Lung (tissue), 12 donors: ENCODE measurements around the gene EPB41. TPM values are rescaled to one million over a fixed set of nuclear protein-coding genes. Genes with fewer than 3 reads are reported as not detected.

ENCODE experiments used
- ATAC-seq: fragments of 200-7000 bp; cut with Tn5 transposase; one replicate; pipeline ENCODE4 v1.9.1; 2020; ENCODE audit warnings: moderate number of reproducible peaks; ENCODE audit not compliant: insufficient read depth, low FRiP score
- DNase-seq, 3 donors: peaks; one replicate each; pipeline ENCODE4 v3.0.0-alpha.2; 2013 to 2017
- H3K27ac ChIP-seq, 2 donors: one replicate each; pipeline ENCODE4 v1.5.1; 2013; ENCODE audit warnings: mild to moderate bottlenecking in 2 of 2, moderate library complexity in 2 of 2, control low read depth in 1 of 2, inconsistent platforms in 1 of 2, low read depth in 1 of 2, low read length in 1 of 2
- H3K27me3 ChIP-seq, 3 donors: one replicate each; pipeline ENCODE4 v1.5.1; 2013; ENCODE audit warnings: low read length in 2 of 3; ENCODE audit not compliant: control insufficient read depth in 3 of 3, insufficient read depth in 3 of 3
- H3K36me3 ChIP-seq, 4 donors: one replicate each; pipeline ENCODE4 v1.5.1; 2013; ENCODE audit warnings: low read length in 4 of 4, mild to moderate bottlenecking in 1 of 4, moderate library complexity in 1 of 4; ENCODE audit not compliant: control insufficient read depth in 4 of 4, insufficient read depth in 4 of 4
- H3K4me1 ChIP-seq, 5 donors: one replicate each; pipeline ENCODE4 v1.5.1; 2013; ENCODE audit warnings: low read length in 5 of 5, mild to moderate bottlenecking in 2 of 5, moderate library complexity in 1 of 5; ENCODE audit not compliant: control insufficient read depth in 5 of 5, insufficient read depth in 5 of 5
- H3K4me3 ChIP-seq: one replicate; pipeline ENCODE4 v1.5.1; 2013; ENCODE audit warnings: mild to moderate bottlenecking, control low read depth, moderate library complexity
- H3K9ac ChIP-seq, 2 donors: one replicate each; pipeline ENCODE4 v1.5.1; 2013; ENCODE audit warnings: low read length in 2 of 2, control low read depth in 1 of 2; ENCODE audit not compliant: insufficient read depth in 1 of 2
- H3K9me3 ChIP-seq, 4 donors: one replicate each; pipeline ENCODE4 v1.5.1; 2013; ENCODE audit warnings: low read length in 3 of 4, mild to moderate bottlenecking in 1 of 4, moderate library complexity in 1 of 4; ENCODE audit not compliant: control insufficient read depth in 4 of 4, insufficient read depth in 3 of 4
- CTCF ChIP-seq: IDR thresholded peaks from 2 replicates; pipeline ENCODE4 v1.5.1; 2012; ENCODE audit warnings: mild to moderate bottlenecking; ENCODE audit errors: control extremely low read depth, extremely low read depth
- WGBS, 2 donors: extraction: QIAGEN DNeasy Blood & Tissue Kit; methylation state at CpG; one replicate each; pipeline ENCODE4 v1.1.7; 2013; 5-methylcytosine and 5-hydroxymethylcytosine counted together
- polyA plus RNA-seq, 2 donors: library from polyadenylated mRNA; stranded (reverse); fragments of 200-250 nt; gene quantifications; one replicate each; pipeline ENCODE4 v1.2.1, GENCODE V29; 2013
- total RNA-seq, 2 donors: library from RNA; depleted of rRNA in 1 of 2; stranded (reverse); fragments of >200 nt in 1 of 2; gene quantifications; one replicate each; pipeline ENCODE4 v1.2.1, GENCODE V29; 2014 to 2021
- donor health status: control.
- donor health status: control.
- donor health status: Bipolar disorder and iron deficiency.
- donor health status: healthy.
- donor health status: DM: yes; HTN: yes; CAD: no.

The EPB41 gene
- total and polyA plus RNA-seq, 4 donors, result 10.4 to 69.0 (median 33.3) TPM

- Histone ChIP-seq H3K36me3 (no peaks in the 10 kb centered on the region), H3K27ac (no peak overlapping the region), H3K9ac (no peak overlapping the region), H3K4me3 (no peak overlapping the region), H3K9me3 (no peaks in the 10 kb centered on the region), H3K27me3 (no peaks in the 10 kb centered on the region), H3K4me1 (peaks cover 0 to 3% (median 0%) of the 10 kb centered on the region in 5 donors)
- ATAC-seq (no peak), DNase-seq (no peak)
- no peak for TF ChIP-seq CTCF
- WGBS, 2 donors, result 95% methylated on average over 8 of the region's 8 CpGs
Measured at GRCh38 chr1:28905921-28906666, 8.3 kb upstream of the EPB41 start.

GRCh38 chr1:28909198-28909597 is 5.2 kb upstream of the EPB41 start:
- 97 to 99% methylated on average over 2 of the region's 2 CpGs for WGBS, 2 donors

GRCh38 chr1:28910379-28911115 is 3.8 kb upstream of the EPB41 start:
- Histone ChIP-seq H3K36me3 (no peaks in the 10 kb centered on the region), H3K4me1 (peaks cover 0 to 11% (median 3%) of the 10 kb centered on the region in 5 donors), H3K9ac (no peak overlapping the region), H3K27me3 (no peaks in the 10 kb centered on the region), H3K27ac (no peak overlapping the region), H3K4me3 (no peak overlapping the region), H3K9me3 (no peaks in the 10 kb centered on the region)
- no peak for ATAC-seq
- 91 to 96% methylated on average over 7 of the region's 7 CpGs for WGBS, 2 donors
- TF ChIP-seq CTCF, result no peak
- DNase-seq, result no peak

More at GRCh38 chr1:28909198-28909597, 5.2 kb upstream of the EPB41 start:
- no peak for ATAC-seq
- Histone ChIP-seq H3K9me3 (no peaks in the 10 kb centered on the region), H3K36me3 (no peaks in the 10 kb centered on the region), H3K4me1 (peaks cover 0 to 7% (median 3%) of the 10 kb centered on the region in 5 donors), H3K4me3 (no peak overlapping the region), H3K27ac (no peak overlapping the region), H3K9ac (no peak overlapping the region), H3K27me3 (no peaks in the 10 kb centered on the region)
- no peak for TF ChIP-seq CTCF
- no peak for DNase-seq
